Heart left ventricle (tissue), 13 donors: Measurements from ENCODE around the gene GHR.

Experiments used
- POLR2A ChIP-seq, 2 donors: fragments of 450-650 bp; IDR thresholded peaks; one replicate each; pipeline ENCODE4 v1.6.1; 2017; ENCODE audit warnings: antibody characterized with exemption in 2 of 2, mild to moderate bottlenecking in 2 of 2, moderate library complexity in 2 of 2
- TF ChIP-seq, protein P1 (sequence below), 12 donors: fragments of 200-600 bp; sonication (generic) in 4 of 12; IDR thresholded peaks; one replicate each; pipeline versions ENCODE4 v1.5.0 to v1.8.0; 2018 to 2022; ENCODE audit warnings: antibody characterized with exemption in 12 of 12, mild to moderate bottlenecking in 5 of 12
- donor health status: ischemic (EF 13 %, LVEDD 7.1; RV severe dilation, severe dysfunction).
- donor health status: DM: no; HTN: yes; CAD: no.
- donor health status: DM: no; HTN: no; CAD: no.
- donor health status: ischemic (EF 25% LVEDD 6.9; RV normal size, moderate dysfunction).
- donor health status: ischemic (EF 25% LVEDD 5.7; RV mildly dilated, moderate dysfunction).
- donor health status: ischemic (EF 35%, LVEDD 5.7; RV mildly dilated, moderate dysfunction).
- donor health status: nonischemic (EF 11% LVEDD 7.7; RV severe dilation, severe dysfunction).
- donor health status: DM: yes; HTN: yes; CAD: no.
- donor health status: PGD.
- donor health status: ischemic (EF 29% LVEDD 5.4; RV normal size, mild dysfunction).
- donor health status: nonischemic (EF 23%, LVEDD 6.1; RV moderate dilation, normal function).

DNA sequence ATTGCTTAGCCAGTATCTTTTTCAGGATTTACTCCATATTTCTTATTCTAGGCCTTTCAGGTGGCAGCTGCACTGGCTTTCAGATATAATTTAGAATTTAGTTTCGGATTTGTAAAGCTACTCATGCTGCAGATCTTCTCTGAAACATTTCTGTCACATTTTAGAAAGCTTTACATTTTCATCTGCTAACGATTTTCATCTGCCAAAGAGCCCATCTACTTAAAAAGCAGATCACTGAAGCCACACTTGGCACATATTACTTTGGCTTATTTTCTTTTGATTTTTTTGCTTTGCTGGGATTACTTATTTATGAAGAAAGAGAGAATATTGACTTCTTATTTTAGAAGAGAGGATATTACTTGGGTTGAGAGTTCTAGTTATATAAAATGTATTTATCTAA, 98.2 kb downstream of the GHR start:
- TF ChIP-seq, protein P1, sequence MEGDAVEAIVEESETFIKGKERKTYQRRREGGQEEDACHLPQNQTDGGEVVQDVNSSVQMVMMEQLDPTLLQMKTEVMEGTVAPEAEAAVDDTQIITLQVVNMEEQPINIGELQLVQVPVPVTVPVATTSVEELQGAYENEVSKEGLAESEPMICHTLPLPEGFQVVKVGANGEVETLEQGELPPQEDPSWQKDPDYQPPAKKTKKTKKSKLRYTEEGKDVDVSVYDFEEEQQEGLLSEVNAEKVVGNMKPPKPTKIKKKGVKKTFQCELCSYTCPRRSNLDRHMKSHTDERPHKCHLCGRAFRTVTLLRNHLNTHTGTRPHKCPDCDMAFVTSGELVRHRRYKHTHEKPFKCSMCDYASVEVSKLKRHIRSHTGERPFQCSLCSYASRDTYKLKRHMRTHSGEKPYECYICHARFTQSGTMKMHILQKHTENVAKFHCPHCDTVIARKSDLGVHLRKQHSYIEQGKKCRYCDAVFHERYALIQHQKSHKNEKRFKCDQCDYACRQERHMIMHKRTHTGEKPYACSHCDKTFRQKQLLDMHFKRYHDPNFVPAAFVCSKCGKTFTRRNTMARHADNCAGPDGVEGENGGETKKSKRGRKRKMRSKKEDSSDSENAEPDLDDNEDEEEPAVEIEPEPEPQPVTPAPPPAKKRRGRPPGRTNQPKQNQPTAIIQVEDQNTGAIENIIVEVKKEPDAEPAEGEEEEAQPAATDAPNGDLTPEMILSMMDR (IDR thresholded peaks at IDR 0.05), result no peak
- no peak for TF ChIP-seq POLR2A (IDR thresholded peaks at IDR 0.05)
